Osteocyte (in vitro differentiated cells): ENCODE data around the gene CLIP2. TPM values are rescaled to one million over a fixed set of nuclear protein-coding genes. Genes with fewer than 3 reads are reported as not detected.

Experiments used
- DNase-seq: peaks from one replicate; pipeline ENCODE4 v3.0.0; 2021; ENCODE audit warnings: mixed read lengths; ENCODE audit not compliant: unreplicated experiment; ENCODE audit errors: extremely low spot score
- H3K27ac Mint-ChIP-seq: one replicate; pipeline ENCODE4 v1.8.0; 2021; ENCODE audit warnings: mild to moderate bottlenecking, mixed read lengths; ENCODE audit not compliant: unreplicated experiment
- H3K27me3 Mint-ChIP-seq: one replicate; pipeline ENCODE4 v1.8.0; 2021; ENCODE audit warnings: mixed read lengths; ENCODE audit not compliant: unreplicated experiment
- H3K36me3 Mint-ChIP-seq: one replicate; pipeline ENCODE4 v1.8.0; 2021; ENCODE audit warnings: mixed read lengths; ENCODE audit not compliant: unreplicated experiment
- H3K4me1 Mint-ChIP-seq: one replicate; pipeline ENCODE4 v1.8.0; 2021; ENCODE audit warnings: mixed read lengths; ENCODE audit not compliant: unreplicated experiment
- H3K4me3 Mint-ChIP-seq: one replicate; pipeline ENCODE4 v1.8.0; 2021; ENCODE audit warnings: mild to moderate bottlenecking, moderate library complexity, mixed read lengths; ENCODE audit not compliant: unreplicated experiment
- H3K9me3 Mint-ChIP-seq: one replicate; pipeline ENCODE4 v1.8.0; 2021; ENCODE audit warnings: mixed read lengths; ENCODE audit not compliant: unreplicated experiment
- total RNA-seq: library from RNA; stranded (reverse); gene quantifications from 2 replicates; pipeline ENCODE4 v1.2.1, GENCODE V29; 2021
- TF ChIP-seq, protein P1 (sequence below): fragments of 200-600 bp; sonication (generic); IDR thresholded peaks from 2 replicates; pipeline ENCODE4 v1.5.0; 2021; ENCODE audit warnings: antibody characterized with exemption, mild to moderate bottlenecking, moderate library complexity

Gene CLIP2
- total RNA-seq, 1 donor from 2014 or later, result 40.7 TPM

DNA sequence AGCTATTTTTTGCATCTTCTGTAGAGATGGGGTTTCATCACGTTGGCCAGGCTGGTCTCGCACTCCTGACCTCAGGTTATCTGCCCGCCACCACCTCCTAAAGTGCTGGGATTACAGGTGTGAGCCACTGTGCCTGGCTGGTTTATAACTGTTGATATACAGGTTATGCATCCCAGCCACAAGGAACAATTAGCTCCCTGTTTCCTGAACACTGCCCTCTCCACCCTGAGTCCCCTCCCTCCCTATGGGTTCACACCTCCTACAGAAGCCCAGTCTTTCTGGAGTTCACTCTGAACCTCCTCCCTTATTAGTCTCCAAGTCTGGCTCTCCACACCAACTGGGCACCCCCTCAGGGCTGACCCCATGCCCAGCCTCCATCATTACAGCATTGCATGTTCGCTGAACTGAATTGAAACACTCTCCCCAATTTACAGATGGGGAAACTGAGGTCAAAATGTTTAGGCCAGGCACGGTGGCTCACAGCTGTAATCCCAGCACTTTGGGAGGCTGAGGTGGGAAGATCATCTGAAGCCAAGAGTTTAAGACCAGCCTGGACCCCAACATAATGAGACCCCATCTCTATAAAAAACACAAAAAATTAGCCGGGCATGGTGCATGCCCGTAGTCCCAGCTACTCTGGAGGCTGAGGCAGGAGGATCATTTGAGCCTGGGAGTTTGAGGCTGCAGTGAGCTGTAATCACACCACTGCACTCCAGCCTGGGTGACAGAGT, 1.7 kb upstream of the CLIP2 start:
- no peak for DNase-seq
- Mint-ChIP-seq H3K27me3 (no peaks in the 10 kb centered on the region), H3K27ac (no peak overlapping the region), H3K9me3 (no peaks in the 10 kb centered on the region), H3K4me3 (no peak overlapping the region), H3K4me1 (peaks cover 21% of the 10 kb centered on the region), H3K36me3 (no peaks in the 10 kb centered on the region)
- TF ChIP-seq, protein P1, sequence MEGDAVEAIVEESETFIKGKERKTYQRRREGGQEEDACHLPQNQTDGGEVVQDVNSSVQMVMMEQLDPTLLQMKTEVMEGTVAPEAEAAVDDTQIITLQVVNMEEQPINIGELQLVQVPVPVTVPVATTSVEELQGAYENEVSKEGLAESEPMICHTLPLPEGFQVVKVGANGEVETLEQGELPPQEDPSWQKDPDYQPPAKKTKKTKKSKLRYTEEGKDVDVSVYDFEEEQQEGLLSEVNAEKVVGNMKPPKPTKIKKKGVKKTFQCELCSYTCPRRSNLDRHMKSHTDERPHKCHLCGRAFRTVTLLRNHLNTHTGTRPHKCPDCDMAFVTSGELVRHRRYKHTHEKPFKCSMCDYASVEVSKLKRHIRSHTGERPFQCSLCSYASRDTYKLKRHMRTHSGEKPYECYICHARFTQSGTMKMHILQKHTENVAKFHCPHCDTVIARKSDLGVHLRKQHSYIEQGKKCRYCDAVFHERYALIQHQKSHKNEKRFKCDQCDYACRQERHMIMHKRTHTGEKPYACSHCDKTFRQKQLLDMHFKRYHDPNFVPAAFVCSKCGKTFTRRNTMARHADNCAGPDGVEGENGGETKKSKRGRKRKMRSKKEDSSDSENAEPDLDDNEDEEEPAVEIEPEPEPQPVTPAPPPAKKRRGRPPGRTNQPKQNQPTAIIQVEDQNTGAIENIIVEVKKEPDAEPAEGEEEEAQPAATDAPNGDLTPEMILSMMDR, result no peak

DNA sequence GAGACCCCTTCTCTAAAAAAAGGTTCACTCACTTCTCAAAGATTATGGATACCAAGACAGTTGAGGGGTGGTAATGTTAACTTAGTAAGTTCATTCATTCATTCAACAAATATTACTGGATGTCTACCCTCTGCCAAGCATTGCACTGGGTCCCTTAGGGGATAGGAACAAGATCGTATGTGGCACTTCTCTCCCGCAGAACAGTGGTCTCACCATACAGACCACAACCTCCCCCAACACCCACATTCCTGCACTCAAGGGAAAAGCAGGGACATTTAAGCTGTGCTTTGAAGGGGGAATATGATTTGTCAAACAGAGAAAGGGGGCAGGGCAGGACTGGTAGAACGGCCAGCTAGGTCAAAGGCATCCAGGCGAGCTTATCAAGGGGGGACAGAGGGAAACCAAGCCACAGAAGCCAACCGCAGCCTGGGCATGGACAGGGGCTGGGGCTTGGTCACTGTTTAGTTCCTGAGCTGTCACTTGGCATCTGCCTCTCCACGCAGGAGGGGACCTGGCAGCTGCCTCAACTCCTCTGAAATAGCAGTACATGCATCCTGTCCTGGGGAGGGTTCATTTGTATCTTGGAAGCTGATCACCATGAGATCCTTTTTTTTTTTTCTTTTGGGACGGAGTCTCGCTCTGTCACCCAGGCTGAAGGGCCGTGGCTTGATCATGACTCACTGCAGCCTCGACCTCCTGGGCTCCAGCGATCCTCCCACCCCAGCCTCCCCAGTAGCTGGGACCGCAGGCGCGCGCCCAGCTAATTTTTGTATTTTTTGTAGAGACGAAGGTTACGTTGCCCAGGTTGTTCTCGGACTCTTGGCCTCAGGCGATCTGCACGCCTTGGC, 949 bp upstream of the CLIP2 start:
- H3K27ac Mint-ChIP-seq, result peak overlapping the region; percentile 73
- no peaks in the 10 kb centered on the region for H3K36me3 Mint-ChIP-seq
- no peaks in the 10 kb centered on the region for H3K27me3 Mint-ChIP-seq
- no peak for DNase-seq
- TF ChIP-seq, protein P1, result no peak
- peaks cover 22% of the 10 kb centered on the region for H3K4me1 Mint-ChIP-seq
- no peaks in the 10 kb centered on the region for H3K9me3 Mint-ChIP-seq
- peak overlapping the region; percentile 73 for H3K4me3 Mint-ChIP-seq

DNA sequence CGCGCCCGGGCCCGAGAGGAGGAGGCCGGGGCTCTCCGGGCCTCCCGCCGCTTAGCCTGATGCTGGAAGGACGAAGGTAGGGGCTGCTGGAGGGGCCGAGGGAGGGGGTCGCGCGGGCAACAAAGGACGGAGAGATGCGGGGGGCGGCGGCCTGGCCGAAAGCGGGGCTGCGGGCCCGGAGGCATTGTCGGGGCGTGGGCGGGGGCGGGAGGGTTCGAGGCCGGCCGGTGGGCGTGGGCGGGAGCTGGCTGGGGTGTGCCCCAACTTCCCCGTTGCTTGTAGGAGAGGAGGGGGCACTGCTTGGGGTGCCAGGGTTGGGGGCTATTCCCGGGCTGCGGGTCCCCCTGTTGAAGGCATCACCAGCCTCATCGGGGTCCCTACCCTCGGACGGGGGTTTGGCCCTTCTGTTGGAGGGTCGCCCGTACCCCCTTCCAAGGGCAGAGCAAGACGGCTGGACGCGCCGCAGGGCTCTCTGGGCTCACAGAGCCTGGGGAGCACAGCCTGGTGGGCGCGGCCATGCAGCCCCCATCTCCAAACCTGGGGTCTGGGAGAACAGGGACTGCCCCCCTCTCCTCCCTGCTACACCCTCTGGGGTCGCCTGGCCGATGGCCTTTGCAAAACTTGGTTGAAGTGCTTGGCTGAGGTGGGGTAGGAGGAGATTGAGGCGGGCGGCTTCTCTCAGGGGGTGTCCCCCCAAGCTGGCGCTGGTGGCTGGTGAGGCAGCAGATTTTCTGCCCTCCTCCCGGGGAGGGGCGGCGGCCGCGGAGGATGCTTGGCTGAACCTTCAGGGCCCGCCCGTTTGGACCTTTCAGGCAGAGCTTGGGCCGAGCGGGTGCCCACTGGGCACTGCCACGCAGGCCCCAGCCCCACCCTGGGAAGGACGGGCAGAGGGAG, 699 bp downstream of the CLIP2 start:
- Mint-ChIP-seq H3K4me3 (peak overlapping the region; percentile 76), H3K27me3 (no peaks in the 10 kb centered on the region), H3K4me1 (peaks cover 37% of the 10 kb centered on the region), H3K36me3 (no peaks in the 10 kb centered on the region), H3K9me3 (no peaks in the 10 kb centered on the region), H3K27ac (no peak overlapping the region)
- DNase-seq, result no peak
- TF ChIP-seq, protein P1, result no peak

DNA sequence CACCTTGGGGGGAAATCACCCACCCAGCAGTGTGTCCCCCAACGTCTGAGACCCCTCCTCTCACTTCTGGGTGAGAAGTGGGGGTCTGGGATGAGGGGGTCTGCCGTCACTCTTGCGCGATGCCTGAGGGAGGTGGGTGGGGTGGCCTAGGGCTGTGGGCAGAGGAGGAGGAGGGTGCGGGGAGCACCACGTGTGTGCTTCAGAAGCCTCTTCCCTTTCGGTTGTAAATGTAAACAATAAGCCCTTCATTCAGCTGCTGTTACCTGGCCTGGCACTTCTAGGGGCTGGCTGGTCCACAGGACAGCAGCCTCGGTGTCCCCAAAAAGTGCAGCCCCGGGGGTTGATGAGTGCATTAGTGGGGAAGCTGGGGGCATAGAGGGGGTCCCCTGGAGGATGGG, 1.3 kb downstream of the CLIP2 start:
- Mint-ChIP-seq H3K4me3 (peak overlapping the region; percentile 76), H3K36me3 (no peaks in the 10 kb centered on the region), H3K27me3 (no peaks in the 10 kb centered on the region), H3K9me3 (no peaks in the 10 kb centered on the region), H3K27ac (peak overlapping the region; percentile 35), H3K4me1 (peaks cover 40% of the 10 kb centered on the region)
- TF ChIP-seq, protein P1, result no peak
- no peak for DNase-seq
